Keratinocyte (primary cell): ENCODE results near the gene PGM1. TPM values are rescaled to one million over a fixed set of nuclear protein-coding genes. Genes with fewer than 3 reads are reported as not detected.

Source experiments
- DNase-seq: peaks from one replicate; pipeline ENCODE4 v3.0.0-alpha.2; 2011; ENCODE audit warnings: low read depth, missing footprints, low spot score
- FAIRE-seq: peaks from 2 replicates; lab custom pipeline; 2011; peaks lifted over from hg19 to GRCh38; lab: Jason Lieb, UNC
- H2AFZ ChIP-seq: 2 replicates; pipeline ENCODE4 v1.6.0; 2012; ENCODE audit warnings: low read length, control low read depth, inconsistent platforms; ENCODE audit not compliant: control insufficient read depth
- H3K27ac ChIP-seq: 2 replicates; pipeline ENCODE4 v1.5.1; 2011; ENCODE audit warnings: low read length; ENCODE audit not compliant: control insufficient read depth, insufficient read depth
- H3K27me3 ChIP-seq: 3 replicates; pipeline ENCODE4 v1.6.0; 2011; ENCODE audit warnings: low read length; ENCODE audit not compliant: control insufficient read depth, insufficient read depth; ENCODE audit errors: extremely low read depth
- H3K36me3 ChIP-seq, 2 experiments: 2 replicates in 1 of 2; 3 replicates in 1 of 2; pipeline ENCODE4 v1.5.1; 2011; ENCODE audit warnings: low read length in 2 of 2, mild to moderate bottlenecking in 1 of 2; ENCODE audit not compliant: control insufficient read depth in 2 of 2, insufficient read depth in 2 of 2; ENCODE audit errors: extremely low read depth in 1 of 2
- H3K4me1 ChIP-seq: 3 replicates; pipeline ENCODE4 v1.5.1; 2011; ENCODE audit warnings: low read length; ENCODE audit not compliant: control insufficient read depth, insufficient read depth; ENCODE audit errors: extremely low read depth
- H3K4me2 ChIP-seq: 3 replicates; pipeline ENCODE4 v1.6.0; 2011; ENCODE audit warnings: low read depth, low read length; ENCODE audit not compliant: control insufficient read depth, insufficient read depth; ENCODE audit errors: extremely low read depth
- H3K4me3 ChIP-seq, 3 experiments: fragments of 200-600 bp in 1 of 3; sonication (generic) in 1 of 3; 2 replicates in 2 of 3; 3 replicates in 1 of 3; pipeline ENCODE4 v1.5.1; 2011 to 2016; ENCODE audit warnings: low read length in 3 of 3, mild to moderate bottlenecking in 3 of 3, control low read depth in 2 of 3, inconsistent platforms in 1 of 3, low read depth in 1 of 3, mixed read lengths in 1 of 3, mixed run types in 1 of 3, moderate library complexity in 1 of 3; ENCODE audit not compliant: control insufficient read depth in 2 of 3, insufficient read depth in 2 of 3; ENCODE audit errors: extremely low read depth in 1 of 3
- H3K79me2 ChIP-seq: 2 replicates; pipeline ENCODE4 v1.6.0; 2012; ENCODE audit warnings: low read length; ENCODE audit not compliant: control insufficient read depth, insufficient read depth
- H3K9ac ChIP-seq: 3 replicates; pipeline ENCODE4 v1.6.0; 2011; ENCODE audit warnings: low read length; ENCODE audit not compliant: control insufficient read depth, insufficient read depth; ENCODE audit errors: extremely low read depth
- H3K9me1 ChIP-seq: 3 replicates; pipeline ENCODE4 v1.6.0; 2011; ENCODE audit warnings: low read length; ENCODE audit not compliant: control insufficient read depth, insufficient read depth; ENCODE audit errors: extremely low read depth
- H3K9me3 ChIP-seq: 2 replicates; pipeline ENCODE4 v1.5.1; 2012; ENCODE audit warnings: low read depth, low read length; ENCODE audit not compliant: control insufficient read depth
- H4K20me1 ChIP-seq: 3 replicates; pipeline ENCODE4 v1.6.0; 2011; ENCODE audit warnings: low read length; ENCODE audit not compliant: control insufficient read depth, insufficient read depth; ENCODE audit errors: extremely low read depth
- EZH2 ChIP-seq: IDR thresholded peaks from one replicate; pipeline ENCODE4 v1.6.1; 2012; ENCODE audit warnings: inconsistent platforms, mild to moderate bottlenecking, low read length, moderate library complexity
- dilution Hi-C: fragments of 300-500 bp; cut with MboI; formaldehyde crosslinking; loops from one replicate; pipeline ENCODE4 v1.7.0; 2020; ENCODE audit warnings: low sequenced_read_pairs; ENCODE audit not compliant: extremely low pct_ligation_motif_present
- polyA plus RNA-seq, 5 experiments: library from polyadenylated mRNA; depleted of rRNA in 3 of 5; stranded (reverse) in 3 of 5; stranded (forward) in 1 of 5; unstranded in 1 of 5; fragments of >200 nt; gene quantifications; 1 replicate in 1 of 5; 2 replicates in 3 of 5; 3 replicates in 1 of 5; pipeline versions ENCODE4 v1.2.1 to v1.2.3, GENCODE V29; 2011 to 2012; ENCODE audit warnings: missing spikeins in 2 of 5, low read depth in 1 of 5, low replicate concordance in 1 of 5
- TF ChIP-seq, protein P1 (sequence below), 3 experiments: IDR thresholded peaks in 1 of 3; conservative IDR thresholded peaks in 1 of 3; optimal IDR thresholded peaks in 1 of 3; 2 replicates in 2 of 3; 3 replicates in 1 of 3; pipeline versions ENCODE3 to v1.5.1; 2011; ENCODE audit warnings: low read length in 3 of 3, mild to moderate bottlenecking in 3 of 3, moderate library complexity in 2 of 3, control low read depth in 1 of 3, inconsistent platforms in 1 of 3; ENCODE audit not compliant: insufficient read depth in 2 of 3; ENCODE audit errors: extremely low read depth in 1 of 3

The PGM1 gene
- polyA plus RNA-seq, 1 donor (not counting 4 experiments of a cell fraction or from before 2014, with no cell fraction given) = 38.9 TPM

DNA sequence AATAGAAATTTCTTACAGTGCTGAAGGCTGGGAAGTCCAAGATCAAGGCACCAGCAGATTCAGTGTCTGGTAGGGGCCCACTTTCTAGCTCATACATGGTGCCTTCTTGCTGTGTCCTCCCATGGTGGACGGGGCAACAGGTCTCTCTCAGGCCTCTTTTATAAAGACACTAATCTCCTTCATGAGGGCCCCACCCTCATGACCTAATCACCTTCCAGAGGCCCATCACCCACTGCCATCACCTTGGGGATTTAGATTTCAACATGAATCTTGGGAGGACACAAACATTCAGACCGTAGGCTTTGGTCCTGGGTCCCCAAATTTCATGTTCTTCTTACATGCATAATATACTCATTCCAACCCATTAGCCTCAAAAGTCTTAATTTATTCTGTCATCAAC is 71.5 kb downstream of the PGM1 start:
- Histone ChIP-seq H3K4me1 (peaks cover 52% of the 10 kb centered on the region), H3K79me2 (no peaks in the 10 kb centered on the region), H4K20me1 (no peaks in the 10 kb centered on the region), H2AFZ (no peak overlapping the region), H3K4me3 (no peak overlapping the region), H3K9me3 (peaks cover 4% of the 10 kb centered on the region), H3K4me2 (no peak overlapping the region), H3K9ac (no peak overlapping the region), H3K27ac (no peak overlapping the region), H3K36me3 (peaks cover 0 to 3% of the 10 kb centered on the region in 2 experiments), H3K27me3 (no peaks in the 10 kb centered on the region), H3K9me1 (no peaks in the 10 kb centered on the region)
- DNase-seq (no peak), FAIRE-seq (no peak)
- dilution Hi-C loops = no loop called here
- TF ChIP-seq EZH2 = no peak
- TF ChIP-seq, protein P1, sequence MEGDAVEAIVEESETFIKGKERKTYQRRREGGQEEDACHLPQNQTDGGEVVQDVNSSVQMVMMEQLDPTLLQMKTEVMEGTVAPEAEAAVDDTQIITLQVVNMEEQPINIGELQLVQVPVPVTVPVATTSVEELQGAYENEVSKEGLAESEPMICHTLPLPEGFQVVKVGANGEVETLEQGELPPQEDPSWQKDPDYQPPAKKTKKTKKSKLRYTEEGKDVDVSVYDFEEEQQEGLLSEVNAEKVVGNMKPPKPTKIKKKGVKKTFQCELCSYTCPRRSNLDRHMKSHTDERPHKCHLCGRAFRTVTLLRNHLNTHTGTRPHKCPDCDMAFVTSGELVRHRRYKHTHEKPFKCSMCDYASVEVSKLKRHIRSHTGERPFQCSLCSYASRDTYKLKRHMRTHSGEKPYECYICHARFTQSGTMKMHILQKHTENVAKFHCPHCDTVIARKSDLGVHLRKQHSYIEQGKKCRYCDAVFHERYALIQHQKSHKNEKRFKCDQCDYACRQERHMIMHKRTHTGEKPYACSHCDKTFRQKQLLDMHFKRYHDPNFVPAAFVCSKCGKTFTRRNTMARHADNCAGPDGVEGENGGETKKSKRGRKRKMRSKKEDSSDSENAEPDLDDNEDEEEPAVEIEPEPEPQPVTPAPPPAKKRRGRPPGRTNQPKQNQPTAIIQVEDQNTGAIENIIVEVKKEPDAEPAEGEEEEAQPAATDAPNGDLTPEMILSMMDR (optimal IDR thresholded peaks at IDR 0.05 in 1 of 3, IDR thresholded peaks at IDR 0.05 in 1 of 3, conservative IDR thresholded peaks at IDR 0.05 in 1 of 3; ENCODE audit: extremely low read depth in 1 of 3, insufficient read depth in 2 of 3, low read length in 3 of 3) = no peak

- Histone ChIP-seq H3K9me1 (no peaks in the 10 kb centered on the region), H3K36me3 (no peaks in the 10 kb centered on the region), H3K27ac (no peak overlapping the region), H4K20me1 (no peaks in the 10 kb centered on the region), H3K9me3 (peaks cover 4% of the 10 kb centered on the region), H3K79me2 (no peaks in the 10 kb centered on the region), H3K4me1 (peaks cover 56% of the 10 kb centered on the region), H3K27me3 (no peaks in the 10 kb centered on the region), H3K4me2 (no peak overlapping the region), H2AFZ (no peak overlapping the region), H3K9ac (no peak overlapping the region), H3K4me3 (no peak overlapping the region)
- no peak for TF ChIP-seq EZH2
- TF ChIP-seq, protein P1 (optimal IDR thresholded peaks at IDR 0.05 in 1 of 3, IDR thresholded peaks at IDR 0.05 in 1 of 3, conservative IDR thresholded peaks at IDR 0.05 in 1 of 3; ENCODE audit: extremely low read depth in 1 of 3, insufficient read depth in 2 of 3, low read length in 3 of 3) = no peak
- FAIRE-seq (no peak), DNase-seq (no peak)
- dilution Hi-C loops = no loop called here
These were observed 72.2 kb downstream of the PGM1 start for GRCh38 chr1:63665410-63665809.
